ENCODE results near the gene SLC39A6.

DNA sequence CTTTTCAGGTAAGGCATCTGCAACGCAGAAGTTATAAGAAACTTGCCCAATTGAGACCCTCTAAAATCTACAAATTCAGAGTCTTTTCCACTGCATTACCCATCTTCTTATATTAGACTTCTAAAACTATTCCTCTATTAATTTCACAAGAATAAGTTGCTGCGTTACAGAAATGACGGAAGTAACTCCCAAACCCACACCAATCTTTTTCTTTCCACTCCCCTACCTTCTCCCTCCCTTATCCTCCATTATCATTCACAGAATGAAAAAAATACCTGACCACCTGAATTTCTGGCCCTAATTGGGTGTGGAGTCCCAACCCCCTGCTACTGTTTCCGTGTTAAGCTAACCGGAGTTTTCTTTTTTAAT, 62.5 kb downstream of the SLC39A6 start:
- TF ChIP-seq ZNF565 (CRISPR knock-in tag; conservative IDR thresholded peaks at IDR 0.05; ENCODE audit: low read depth) (no peak), ISL1 (CRISPR knock-in tag; IDR thresholded peaks at IDR 0.05) (no peak), OSR1 (CRISPR knock-in tag; IDR thresholded peaks at IDR 0.05) (no peak), CSDC2 (CRISPR knock-in tag; IDR thresholded peaks at IDR 0.05) (no peak), ESRRG (CRISPR knock-in tag; IDR thresholded peaks at IDR 0.05) (no peak), ZNF70 (CRISPR knock-in tag; IDR thresholded peaks at IDR 0.05) (no peak), SNAI2 (CRISPR knock-in tag; IDR thresholded peaks at IDR 0.05) (no peak)
- TF ChIP-seq, protein P1, sequence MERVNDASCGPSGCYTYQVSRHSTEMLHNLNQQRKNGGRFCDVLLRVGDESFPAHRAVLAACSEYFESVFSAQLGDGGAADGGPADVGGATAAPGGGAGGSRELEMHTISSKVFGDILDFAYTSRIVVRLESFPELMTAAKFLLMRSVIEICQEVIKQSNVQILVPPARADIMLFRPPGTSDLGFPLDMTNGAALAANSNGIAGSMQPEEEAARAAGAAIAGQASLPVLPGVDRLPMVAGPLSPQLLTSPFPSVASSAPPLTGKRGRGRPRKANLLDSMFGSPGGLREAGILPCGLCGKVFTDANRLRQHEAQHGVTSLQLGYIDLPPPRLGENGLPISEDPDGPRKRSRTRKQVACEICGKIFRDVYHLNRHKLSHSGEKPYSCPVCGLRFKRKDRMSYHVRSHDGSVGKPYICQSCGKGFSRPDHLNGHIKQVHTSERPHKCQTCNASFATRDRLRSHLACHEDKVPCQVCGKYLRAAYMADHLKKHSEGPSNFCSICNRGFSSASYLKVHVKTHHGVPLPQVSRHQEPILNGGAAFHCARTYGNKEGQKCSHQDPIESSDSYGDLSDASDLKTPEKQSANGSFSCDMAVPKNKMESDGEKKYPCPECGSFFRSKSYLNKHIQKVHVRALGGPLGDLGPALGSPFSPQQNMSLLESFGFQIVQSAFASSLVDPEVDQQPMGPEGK (CRISPR knock-in tag; IDR thresholded peaks at IDR 0.05; ENCODE audit: borderline replicate concordance): no peak
- TF ChIP-seq, protein P2, sequence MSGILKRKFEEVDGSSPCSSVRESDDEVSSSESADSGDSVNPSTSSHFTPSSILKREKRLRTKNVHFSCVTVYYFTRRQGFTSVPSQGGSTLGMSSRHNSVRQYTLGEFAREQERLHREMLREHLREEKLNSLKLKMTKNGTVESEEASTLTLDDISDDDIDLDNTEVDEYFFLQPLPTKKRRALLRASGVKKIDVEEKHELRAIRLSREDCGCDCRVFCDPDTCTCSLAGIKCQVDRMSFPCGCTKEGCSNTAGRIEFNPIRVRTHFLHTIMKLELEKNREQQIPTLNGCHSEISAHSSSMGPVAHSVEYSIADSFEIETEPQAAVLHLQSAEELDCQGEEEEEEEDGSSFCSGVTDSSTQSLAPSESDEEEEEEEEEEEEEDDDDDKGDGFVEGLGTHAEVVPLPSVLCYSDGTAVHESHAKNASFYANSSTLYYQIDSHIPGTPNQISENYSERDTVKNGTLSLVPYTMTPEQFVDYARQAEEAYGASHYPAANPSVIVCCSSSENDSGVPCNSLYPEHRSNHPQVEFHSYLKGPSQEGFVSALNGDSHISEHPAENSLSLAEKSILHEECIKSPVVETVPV (CRISPR knock-in tag; IDR thresholded peaks at IDR 0.05): no peak
- TF ChIP-seq, protein P3, sequence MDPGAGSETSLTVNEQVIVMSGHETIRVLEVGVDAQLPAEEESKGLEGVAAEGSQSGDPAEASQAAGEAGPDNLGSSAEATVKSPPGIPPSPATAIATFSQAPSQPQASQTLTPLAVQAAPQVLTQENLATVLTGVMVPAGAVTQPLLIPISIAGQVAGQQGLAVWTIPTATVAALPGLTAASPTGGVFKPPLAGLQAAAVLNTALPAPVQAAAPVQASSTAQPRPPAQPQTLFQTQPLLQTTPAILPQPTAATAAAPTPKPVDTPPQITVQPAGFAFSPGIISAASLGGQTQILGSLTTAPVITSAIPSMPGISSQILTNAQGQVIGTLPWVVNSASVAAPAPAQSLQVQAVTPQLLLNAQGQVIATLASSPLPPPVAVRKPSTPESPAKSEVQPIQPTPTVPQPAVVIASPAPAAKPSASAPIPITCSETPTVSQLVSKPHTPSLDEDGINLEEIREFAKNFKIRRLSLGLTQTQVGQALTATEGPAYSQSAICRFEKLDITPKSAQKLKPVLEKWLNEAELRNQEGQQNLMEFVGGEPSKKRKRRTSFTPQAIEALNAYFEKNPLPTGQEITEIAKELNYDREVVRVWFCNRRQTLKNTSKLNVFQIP (CRISPR knock-in tag; IDR thresholded peaks at IDR 0.05; ENCODE audit: borderline replicate concordance, low read depth): no peak
